A375 (cell line): ENCODE data around the gene CAPN13. TPM values are rescaled to one million over a fixed set of nuclear protein-coding genes. Genes with fewer than 3 reads are reported as not detected.

ENCODE experiments used
- small RNA-seq: library from RNA; depleted of rRNA; stranded (forward); fragments of <200 nt; gene quantifications from one replicate; pipeline ENCODE3, GENCODE V24; 2014
- total RNA-seq: library from RNA; depleted of rRNA; stranded (reverse); fragments of >200 nt; shearing (Covaris generic); gene quantifications from 2 replicates; pipeline ENCODE4 v1.2.3, GENCODE V29; 2014; rRNA removed

CAPN13 gene, protein sequence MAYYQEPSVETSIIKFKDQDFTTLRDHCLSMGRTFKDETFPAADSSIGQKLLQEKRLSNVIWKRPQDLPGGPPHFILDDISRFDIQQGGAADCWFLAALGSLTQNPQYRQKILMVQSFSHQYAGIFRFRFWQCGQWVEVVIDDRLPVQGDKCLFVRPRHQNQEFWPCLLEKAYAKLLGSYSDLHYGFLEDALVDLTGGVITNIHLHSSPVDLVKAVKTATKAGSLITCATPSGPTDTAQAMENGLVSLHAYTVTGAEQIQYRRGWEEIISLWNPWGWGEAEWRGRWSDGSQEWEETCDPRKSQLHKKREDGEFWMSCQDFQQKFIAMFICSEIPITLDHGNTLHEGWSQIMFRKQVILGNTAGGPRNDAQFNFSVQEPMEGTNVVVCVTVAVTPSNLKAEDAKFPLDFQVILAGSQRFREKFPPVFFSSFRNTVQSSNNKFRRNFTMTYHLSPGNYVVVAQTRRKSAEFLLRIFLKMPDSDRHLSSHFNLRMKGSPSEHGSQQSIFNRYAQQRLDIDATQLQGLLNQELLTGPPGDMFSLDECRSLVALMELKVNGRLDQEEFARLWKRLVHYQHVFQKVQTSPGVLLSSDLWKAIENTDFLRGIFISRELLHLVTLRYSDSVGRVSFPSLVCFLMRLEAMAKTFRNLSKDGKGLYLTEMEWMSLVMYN
- not detected in 2 replicates for total RNA-seq

DNA sequence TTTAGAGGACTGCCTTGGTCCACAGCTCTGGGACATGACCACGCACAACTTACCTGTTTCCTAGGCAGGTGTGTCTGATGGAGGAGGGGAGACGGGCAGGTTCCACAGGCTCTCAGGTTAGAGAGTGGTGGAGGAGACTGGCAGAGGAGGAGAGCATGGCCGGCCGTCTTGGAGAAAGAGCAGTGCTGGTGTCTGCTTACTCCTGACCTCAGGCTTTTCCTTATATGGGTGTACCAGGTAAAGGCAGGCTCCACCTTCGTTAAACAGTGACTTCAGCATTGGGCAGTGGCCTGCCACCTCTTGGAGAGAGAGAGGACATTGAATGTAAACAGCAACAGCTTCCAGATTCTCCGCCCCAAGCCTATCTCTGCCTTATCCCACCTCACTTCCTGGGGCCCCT, at the start of gene CAPN13:
TSS of gene CAPN13 (minus strand) at position 198 of the 400 bp plus-strand sequence. CDS start 20,121 bp downstream, outside the sequence.

Small RNA genes within 50 kb of the gene (small RNA-seq; reads per million reads assigned to genes)
- not detected for gene AC092569.1
